Uterus (tissue), 4 donors: ENCODE measurements around the gene FHIT. TPM values are rescaled to one million over a fixed set of nuclear protein-coding genes. Genes with fewer than 3 reads are reported as not detected.
"Not testable (repeated sequence)": the region's sequence is repeated elsewhere in the genome, so short reads cannot be mapped to it uniquely, and the experiment has no call there.

ENCODE experiments used
- DNase-seq, 2 donors: peaks; one replicate each; pipeline ENCODE4 v3.0.0-alpha.2; 2019 to 2020
- H3K27ac ChIP-seq, 2 donors: fragments of 200-600 bp; sonication (generic); 1 replicate in 1 of 2; 2 replicates in 1 of 2; pipeline ENCODE4 v1.5.1; 2016 to 2018
- H3K27me3 ChIP-seq, 2 donors: fragments of 200-600 bp; sonication (generic); one replicate each; pipeline ENCODE4 v1.5.1; 2018 to 2019; ENCODE audit warnings: control low read depth in 1 of 2
- H3K36me3 ChIP-seq, 2 donors: fragments of 200-600 bp; sonication (generic); one replicate each; pipeline ENCODE4 v1.5.1; 2019; ENCODE audit warnings: control low read depth in 1 of 2
- H3K4me1 ChIP-seq, 2 donors: fragments of 200-600 bp; sonication (generic); one replicate each; pipeline ENCODE4 v1.5.1; 2018 to 2019; ENCODE audit warnings: control low read depth in 1 of 2
- H3K4me3 ChIP-seq, 2 donors: fragments of 200-600 bp; sonication (generic); 1 replicate in 1 of 2; 2 replicates in 1 of 2; pipeline ENCODE4 v1.5.1; 2018 to 2019; ENCODE audit warnings: mild to moderate bottlenecking in 1 of 2
- H3K9me3 ChIP-seq, 2 donors: fragments of 200-600 bp; sonication (generic); one replicate each; pipeline ENCODE4 v1.5.1; 2019; ENCODE audit warnings: control low read depth in 1 of 2
- CTCF ChIP-seq, 4 experiments: fragments of 200-600 bp in 2 of 4; fragments of 450-650 bp in 2 of 4; sonication (generic) in 2 of 4; IDR thresholded peaks; one replicate each; pipeline ENCODE4 v1.5.1; 2016 to 2019; ENCODE audit warnings: antibody characterized with exemption in 4 of 4, mild to moderate bottlenecking in 2 of 4, moderate library complexity in 1 of 4
- POLR2A ChIP-seq, 2 donors: fragments of 450-650 bp; IDR thresholded peaks; one replicate each; pipeline ENCODE4 v1.6.1; 2016; ENCODE audit warnings: antibody characterized with exemption in 2 of 2, mild to moderate bottlenecking in 1 of 2, moderate library complexity in 1 of 2
- intact Hi-C: fragments of 100-400 bp; cut with DNase I; formaldehyde crosslinking; loops from one replicate; pipeline ENCODE4 v1.15.1; 2023; ENCODE audit warnings: low total_unique reads
- total RNA-seq, 4 donors: library from RNA; depleted of rRNA in 3 of 4; stranded (reverse); fragments of >200 nt in 3 of 4; gene quantifications; one replicate each; pipeline versions ENCODE4 v1.1.0 to v1.2.4, GENCODE V29; 2014 to 2023
- donor health status: DM: yes; HTN: yes; CAD: no.

FHIT gene
- total RNA-seq, 4 donors from 2014 or later = 1.3 to 15.2 (median 7.3) TPM

- DNase-seq = no peak
- Histone ChIP-seq H3K36me3 (no peaks in the 10 kb centered on the region), H3K27ac (no peak overlapping the region), H3K27me3 (no peaks in the 10 kb centered on the region), H3K4me3 (no peak overlapping the region), H3K9me3 (no peaks in the 10 kb centered on the region), H3K4me1 (no peaks in the 10 kb centered on the region)
- intact Hi-C loops = no loop called here
- TF ChIP-seq POLR2A (IDR thresholded peaks at IDR 0.05) (no peak), CTCF (IDR thresholded peaks at IDR 0.05) (no peak)
Measured at GRCh38 chr3:60998858-60999257, 252.4 kb downstream of the FHIT start.

GRCh38 chr3:60992395-60992794 lies 258.9 kb downstream of the FHIT start:
- Histone ChIP-seq H3K4me3 (no peak overlapping the region), H3K4me1 (no peaks in the 10 kb centered on the region), H3K9me3 (no peaks in the 10 kb centered on the region), H3K27ac (no peak overlapping the region), H3K27me3 (no peaks in the 10 kb centered on the region), H3K36me3 (no peaks in the 10 kb centered on the region)
- TF ChIP-seq POLR2A (IDR thresholded peaks at IDR 0.05) (no peak), CTCF (IDR thresholded peaks at IDR 0.05) (no peak)
- no peak for DNase-seq
- intact Hi-C loops = no loop called here

- Histone ChIP-seq H3K4me1 (no peaks in the 10 kb centered on the region), H3K27ac (no peak overlapping the region), H3K27me3 (no peaks in the 10 kb centered on the region), H3K36me3 (no peaks in the 10 kb centered on the region), H3K4me3 (no peak overlapping the region), H3K9me3 (no peaks in the 10 kb centered on the region)
- no peak for TF ChIP-seq CTCF (IDR thresholded peaks at IDR 0.05)
- no peak for TF ChIP-seq POLR2A (IDR thresholded peaks at IDR 0.05)
- intact Hi-C loops = no loop called here
- no peak for DNase-seq
Measured at GRCh38 chr3:60990442-60990730, 260.9 kb downstream of the FHIT start.

- Histone ChIP-seq H3K4me1 (no peaks in the 10 kb centered on the region), H3K27me3 (no peaks in the 10 kb centered on the region), H3K9me3 (no peaks in the 10 kb centered on the region), H3K4me3 (no peak overlapping the region), H3K36me3 (no peaks in the 10 kb centered on the region), H3K27ac (no peak overlapping the region)
- intact Hi-C loops = no loop called here
- TF ChIP-seq CTCF (IDR thresholded peaks at IDR 0.05) = no peak
- TF ChIP-seq POLR2A (IDR thresholded peaks at IDR 0.05) = no peak
- DNase-seq = no peak
Measured at GRCh38 chr3:60989626-60990441, 261.4 kb downstream of the FHIT start.

- H3K27me3 ChIP-seq, H3K4me3 ChIP-seq, H3K4me1 ChIP-seq, H3K27ac ChIP-seq, H3K9me3 ChIP-seq, H3K36me3 ChIP-seq, intact Hi-C loops, DNase-seq: not testable (repeated sequence)
Measured at GRCh38 chr3:60987191-60987590, 264.1 kb downstream of the FHIT start.

- no peaks in the 10 kb centered on the region for H3K9me3 ChIP-seq
- TF ChIP-seq POLR2A (IDR thresholded peaks at IDR 0.05) (no peak), CTCF (IDR thresholded peaks at IDR 0.05) (no peak)
- no peaks in the 10 kb centered on the region for H3K36me3 ChIP-seq
- H3K27me3 ChIP-seq = no peaks in the 10 kb centered on the region
- DNase-seq = no peak
- no peaks in the 10 kb centered on the region for H3K4me1 ChIP-seq
- no peak overlapping the region for H3K27ac ChIP-seq
- no peak overlapping the region for H3K4me3 ChIP-seq
- intact Hi-C loops = no loop called here
Measured at GRCh38 chr3:60986552-60986951, 264.7 kb downstream of the FHIT start.
